GM19372 (cell line): Measurements from ENCODE around the gene KLF7.
A peak's percentile ranks its signal among the peaks of the same experiment; 100 is the strongest.

Experiments used
- ATAC-seq: cut with Tn5 transposase; IDR thresholded peaks from one replicate; pipeline ENCODE4 v1.9.1; 2021; ENCODE audit warnings: mild to moderate bottlenecking, low read depth, moderate library complexity; ENCODE audit not compliant: unreplicated experiment

KLF7 gene

DNA sequence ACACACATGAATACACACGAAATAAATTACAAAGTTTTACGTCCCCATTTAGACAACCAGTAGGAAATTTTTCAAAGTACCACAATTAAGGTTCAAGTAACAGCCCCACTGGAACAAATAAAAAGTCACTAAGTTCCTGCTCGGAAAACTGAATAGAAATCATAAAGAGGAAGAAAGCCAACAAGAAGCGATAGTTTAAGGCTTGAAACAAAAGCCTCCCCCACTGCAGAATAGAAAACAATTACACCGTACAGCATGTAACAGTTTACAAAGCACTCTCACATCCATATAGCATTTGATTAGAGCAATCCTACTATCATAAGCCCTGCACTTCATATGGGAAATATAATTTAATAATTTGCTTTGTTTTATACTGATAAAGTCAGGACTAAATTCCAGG is 15.5 kb downstream of the KLF7 start:
- ATAC-seq = no peak

GRCh38 chr2:207149249-207150213 is 16.2 kb downstream of the KLF7 start:
- ATAC-seq = peak; percentile 74

- no peak for ATAC-seq
Measured at GRCh38 chr2:207148020-207148419, 17.7 kb downstream of the KLF7 start.

GRCh38 chr2:207144173-207144785 is 21.5 kb downstream of the KLF7 start:
- no peak for ATAC-seq

GRCh38 chr2:207143215-207144172 is 22.3 kb downstream of the KLF7 start:
- ATAC-seq = peak; percentile 43

GRCh38 chr2:207142461-207142860 is 23.3 kb downstream of the KLF7 start:
- ATAC-seq = no peak

GRCh38 chr2:207141386-207141785 is 24.4 kb downstream of the KLF7 start:
- ATAC-seq = no peak

DNA sequence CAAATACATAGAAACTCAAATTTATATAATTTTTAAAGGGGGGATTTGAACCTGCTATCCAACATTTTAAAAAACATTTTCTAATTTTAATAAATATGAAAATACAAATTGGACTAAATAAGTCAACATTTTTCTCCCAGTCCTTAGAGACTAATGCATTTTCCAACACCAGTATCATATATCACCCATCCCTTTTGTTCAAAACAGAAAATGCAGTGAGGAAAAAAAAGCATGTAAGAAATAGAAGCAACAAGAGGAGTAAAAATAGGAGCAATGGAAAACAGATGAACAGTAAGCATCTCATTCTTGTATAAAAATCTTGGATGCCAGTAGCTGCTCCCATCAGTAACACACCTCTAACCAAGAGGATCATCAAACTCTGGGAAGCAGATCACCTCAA is 25.5 kb downstream of the KLF7 start:
- ATAC-seq = no peak

DNA sequence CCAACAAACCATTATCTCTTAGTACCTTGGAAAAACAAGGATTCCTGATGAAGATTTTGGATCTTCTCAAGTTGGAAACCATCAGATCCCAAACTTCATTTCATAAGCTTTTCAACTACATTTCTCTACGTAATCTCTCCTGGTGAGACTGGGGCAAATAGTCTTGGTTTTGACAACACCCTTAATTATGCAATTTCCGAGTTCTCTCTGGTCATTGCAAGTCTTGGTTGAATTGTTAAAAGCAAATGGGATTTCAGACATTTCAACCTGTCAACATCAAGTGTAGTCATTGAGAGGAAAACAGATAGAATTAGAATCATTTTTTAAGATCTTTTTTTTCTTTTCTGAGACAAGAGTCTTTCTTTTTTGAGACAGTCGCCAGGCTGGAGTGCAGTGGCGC is 26.2 kb downstream of the KLF7 start:
- ATAC-seq = no peak

- no peak for ATAC-seq
Measured at GRCh38 chr2:207138627-207139297, 27.0 kb downstream of the KLF7 start.

GRCh38 chr2:207137596-207138337 is 28.0 kb downstream of the KLF7 start:
- no peak for ATAC-seq

GRCh38 chr2:207136874-207137273 is 28.9 kb downstream of the KLF7 start:
- no peak for ATAC-seq

- ATAC-seq = no peak
Measured at GRCh38 chr2:207135801-207136457, 29.8 kb downstream of the KLF7 start.

DNA sequence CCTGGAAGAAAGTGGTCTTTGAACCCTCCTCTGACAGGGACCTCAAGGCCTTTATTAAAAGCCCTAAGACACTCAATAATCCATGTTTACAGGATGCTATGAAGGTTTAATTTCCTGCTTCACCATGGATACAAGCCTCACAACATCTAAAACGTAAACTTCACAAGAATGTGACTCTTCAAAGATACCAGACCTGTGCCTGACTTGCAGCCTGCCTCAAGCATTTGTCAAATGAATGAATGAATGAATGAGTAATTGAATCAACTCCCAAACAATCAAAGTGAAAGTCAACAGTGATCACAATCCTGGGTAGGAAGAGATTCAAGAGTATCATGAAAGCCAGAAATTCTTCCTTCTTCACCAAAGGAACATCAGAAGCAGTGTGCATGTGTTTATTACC is 30.4 kb downstream of the KLF7 start:
- no peak for ATAC-seq

DNA sequence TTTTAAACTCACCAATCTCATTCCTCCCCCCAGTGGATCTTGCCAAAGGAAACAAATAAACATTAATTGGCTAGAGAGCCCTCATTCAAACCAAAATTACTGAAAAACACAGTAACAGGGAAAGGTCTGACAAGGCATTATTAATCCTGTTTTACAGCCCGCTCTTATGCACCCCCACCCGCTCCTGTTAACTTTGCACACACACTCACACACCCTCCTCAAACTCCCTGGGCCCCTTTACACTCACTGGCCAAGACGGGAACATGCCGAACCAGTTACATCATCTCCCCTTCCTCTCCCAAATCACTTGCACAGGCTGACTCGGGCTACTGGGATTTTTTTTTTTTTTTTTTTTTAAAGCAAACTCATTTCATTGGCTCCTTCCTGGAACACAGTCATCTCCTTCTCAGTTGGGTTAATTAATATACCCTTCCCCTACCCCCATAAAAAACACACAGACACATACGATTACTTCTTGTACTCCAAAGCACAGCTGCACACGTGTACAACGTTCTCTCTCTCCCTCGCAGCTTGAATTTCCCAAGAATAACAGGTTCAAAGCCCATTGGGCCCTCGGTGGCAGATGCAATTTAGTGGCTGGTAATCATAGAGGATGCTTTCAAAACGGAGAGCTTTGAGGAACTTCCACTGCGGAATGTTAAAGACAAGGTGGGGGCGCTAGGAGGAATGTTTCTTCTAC is 31.8 kb downstream of the KLF7 start:
- no peak for ATAC-seq

GRCh38 chr2:207133458-207133819 is 32.3 kb downstream of the KLF7 start:
- no peak for ATAC-seq

- no peak for ATAC-seq
Measured at GRCh38 chr2:207132019-207132418, 33.7 kb downstream of the KLF7 start.

DNA sequence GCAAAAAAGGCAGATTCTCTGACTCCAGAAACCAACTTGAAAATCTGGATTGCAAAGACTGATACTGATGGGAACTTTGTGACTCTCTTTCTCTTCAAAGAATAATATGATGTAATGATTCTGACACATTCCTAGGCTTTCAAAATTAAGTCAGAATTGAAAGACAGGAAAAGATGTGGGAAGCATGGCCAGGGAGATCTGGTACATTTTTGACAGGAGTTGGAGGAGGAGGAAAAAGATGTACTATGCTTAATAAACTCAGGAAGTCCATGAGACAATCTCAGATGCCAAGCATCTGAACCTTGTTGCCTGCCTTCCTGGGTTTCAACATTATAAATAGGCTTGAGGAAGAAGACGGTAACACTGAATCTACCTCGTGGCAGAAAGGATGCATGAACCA is 34.2 kb downstream of the KLF7 start:
- ATAC-seq = no peak
